ENCODE measurements around the gene ADGRV1.

- no peak for TF ChIP-seq GATA2 (IDR thresholded peaks at IDR 0.05; ENCODE audit: low read depth, low read length)
- TF ChIP-seq GATA3 (IDR thresholded peaks at IDR 0.05; ENCODE audit: low read depth, low read length) = no peak
Observed at GRCh38 chr5:91114658-91115057, 556.1 kb downstream of the ADGRV1 start.
